ENCODE data around the gene SLC38A9.

SLC38A9 gene

DNA sequence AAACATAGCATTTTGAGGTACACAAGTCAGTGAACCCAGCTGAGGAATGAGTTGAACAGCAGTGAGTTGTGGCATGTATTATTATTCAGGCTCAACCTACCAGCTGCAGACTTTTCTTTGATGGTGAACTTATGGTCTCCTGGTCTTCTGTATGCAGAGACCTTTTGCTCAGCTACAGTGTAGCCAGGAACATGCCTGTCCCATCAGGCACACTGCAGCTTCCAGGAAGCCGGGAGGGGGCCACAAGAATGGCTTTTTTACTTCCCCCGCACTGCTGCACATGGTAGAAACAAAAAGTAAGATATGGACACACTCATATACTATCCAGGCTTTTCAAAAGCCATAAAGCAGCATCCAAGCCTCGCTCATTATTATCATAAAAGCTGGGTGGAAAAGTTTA lies 112.0 kb downstream of the SLC38A9 start:
- TF ChIP-seq CTCF (IDR thresholded peaks at IDR 0.05; ENCODE audit: low read depth, low read length, missing control alignments) = no peak
- no peak overlapping the region for H3K4me3 ChIP-seq (ENCODE audit: low read depth, low read length)
- DNase-seq (ENCODE audit: low read depth) = no peak

DNA sequence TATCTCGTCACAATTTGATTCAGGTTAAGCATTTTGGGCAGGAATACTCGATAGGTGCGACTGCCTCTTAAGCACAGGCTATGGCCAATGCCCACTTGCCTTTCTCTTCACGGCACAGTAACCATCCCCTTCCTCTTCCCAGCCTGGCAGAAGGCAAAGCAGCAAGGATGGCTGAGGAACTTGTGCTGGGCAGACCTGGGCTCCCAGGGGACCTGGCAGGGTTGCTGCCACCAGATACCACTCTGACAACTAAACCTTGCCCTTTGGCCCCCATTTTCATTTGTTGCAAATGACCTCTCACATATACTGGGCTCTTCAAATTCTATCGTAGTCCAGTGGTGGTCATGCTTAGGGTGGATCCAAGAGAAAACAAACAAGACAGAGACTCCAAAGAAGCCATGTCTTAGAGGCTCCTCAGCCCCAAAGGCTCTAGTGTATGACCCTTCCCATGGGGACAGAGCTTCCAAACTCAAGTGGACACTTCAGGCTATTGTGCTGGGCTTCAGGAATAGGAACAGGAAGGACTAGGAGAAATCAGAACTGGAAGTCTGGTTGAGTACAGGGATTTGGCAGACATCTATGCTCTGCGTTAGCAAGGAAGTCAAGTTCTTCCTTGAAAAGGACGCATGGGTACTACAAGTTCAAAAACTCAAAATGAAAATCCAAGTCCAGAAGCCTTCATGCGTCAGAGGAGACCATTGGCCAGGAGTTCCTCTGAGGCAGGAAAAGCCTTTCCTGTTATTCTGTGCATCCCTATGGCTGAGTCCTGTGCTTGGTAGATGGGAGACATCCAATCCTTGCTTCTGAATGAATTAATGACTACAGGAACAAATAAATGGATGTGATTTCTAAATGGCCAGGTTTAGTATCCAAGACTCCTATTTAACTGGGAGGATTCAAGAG lies 112.7 kb downstream of the SLC38A9 start:
- TF ChIP-seq CTCF (IDR thresholded peaks at IDR 0.05; ENCODE audit: low read depth, low read length, missing control alignments) = no peak
- DNase-seq (ENCODE audit: low read depth) = no peak
- no peak overlapping the region for H3K4me3 ChIP-seq (ENCODE audit: low read depth, low read length)

GRCh38 chr5:55597014-55597981 lies 114.8 kb downstream of the SLC38A9 start:
- TF ChIP-seq CTCF (IDR thresholded peaks at IDR 0.05; ENCODE audit: low read depth, low read length, missing control alignments) = no peak
- no peak for DNase-seq (ENCODE audit: low read depth)
- H3K4me3 ChIP-seq (ENCODE audit: low read depth, low read length) = no peak overlapping the region

DNA sequence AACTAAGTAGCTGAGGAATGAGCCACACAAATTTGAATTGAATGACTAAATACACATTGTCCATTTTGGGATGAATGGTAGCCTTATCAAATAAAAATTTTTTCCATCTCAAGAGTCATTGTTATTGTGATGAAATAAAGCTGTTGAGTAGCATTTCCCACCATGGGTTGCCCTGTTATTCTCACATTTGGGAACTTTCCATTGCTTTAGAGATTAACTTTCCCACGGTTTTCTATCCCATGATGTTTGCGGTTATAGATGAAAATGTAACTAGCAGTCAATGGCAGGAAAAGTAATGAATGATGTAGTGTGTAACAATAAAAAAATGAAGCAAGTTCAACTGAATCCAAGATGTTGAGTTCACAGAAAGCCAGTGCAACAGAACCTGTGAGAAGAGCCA lies 117.5 kb downstream of the SLC38A9 start:
- DNase-seq (ENCODE audit: low read depth) = no peak
- TF ChIP-seq CTCF (IDR thresholded peaks at IDR 0.05; ENCODE audit: low read depth, low read length, missing control alignments) = no peak
- H3K4me3 ChIP-seq (ENCODE audit: low read depth, low read length) = no peak overlapping the region

- TF ChIP-seq CTCF (IDR thresholded peaks at IDR 0.05; ENCODE audit: low read depth, low read length, missing control alignments) = no peak
- H3K4me3 ChIP-seq (ENCODE audit: low read depth, low read length) = no peak overlapping the region
- DNase-seq (ENCODE audit: low read depth) = no peak
These were observed 119.0 kb downstream of the SLC38A9 start for GRCh38 chr5:55593115-55593472.

DNA sequence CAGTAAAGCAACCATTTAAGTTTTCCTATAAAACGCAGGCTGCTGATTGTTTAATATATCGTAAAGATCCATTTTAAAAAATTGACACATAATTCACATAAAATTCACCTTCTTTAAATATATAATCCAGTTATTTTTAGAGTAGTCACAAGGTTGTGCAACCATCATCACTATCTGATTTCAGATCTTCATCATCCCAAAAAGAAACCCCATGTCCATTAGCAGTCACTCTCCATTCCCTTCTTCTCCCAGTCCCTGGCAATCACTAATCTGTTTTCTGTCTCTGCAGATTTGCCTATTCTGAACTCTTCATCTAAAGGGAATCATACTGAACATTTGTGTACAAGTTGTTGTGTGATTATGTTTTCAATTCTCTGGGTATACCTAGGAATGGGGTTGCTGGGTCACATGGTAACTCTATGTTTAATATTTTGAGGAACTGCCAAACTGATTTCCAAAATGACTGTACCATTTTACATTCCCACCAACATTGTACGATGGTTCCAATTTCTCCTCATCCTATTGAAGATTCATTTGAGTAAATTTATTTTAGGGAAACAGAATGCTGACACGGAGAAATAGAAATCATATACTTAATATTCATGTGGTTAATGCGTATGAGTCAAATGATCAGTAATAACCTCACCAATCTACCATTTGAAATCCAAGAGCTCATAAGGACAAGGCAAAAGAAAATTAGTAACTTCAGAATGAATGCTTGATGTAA lies 119.6 kb downstream of the SLC38A9 start:
- DNase-seq (ENCODE audit: low read depth) = no peak
- TF ChIP-seq CTCF (IDR thresholded peaks at IDR 0.05; ENCODE audit: low read depth, low read length, missing control alignments) = no peak

More for the DNA sequence above, 119.6 kb downstream of the SLC38A9 start:
- H3K4me3 ChIP-seq (ENCODE audit: low read depth, low read length) = no peak overlapping the region
